GM18505 (cell line): ENCODE results near the gene C15orf40.
A peak's percentile ranks its signal among the peaks of the same experiment; 100 is the strongest.
"Not testable (repeated sequence)": the region's sequence is repeated elsewhere in the genome, so short reads cannot be mapped to it uniquely, and the experiment has no call there.

ENCODE experiments used
- ATAC-seq: cut with Tn5 transposase; IDR thresholded peaks from one replicate; pipeline ENCODE4 v1.9.1; 2021; ENCODE audit not compliant: unreplicated experiment
- POLR2A ChIP-seq: IDR thresholded peaks from 4 replicates; pipeline ENCODE4 v1.6.1; 2011; ENCODE audit warnings: borderline replicate concordance; ENCODE audit not compliant: insufficient read depth, insufficient read length; ENCODE audit errors: extremely low read depth

Gene C15orf40

DNA sequence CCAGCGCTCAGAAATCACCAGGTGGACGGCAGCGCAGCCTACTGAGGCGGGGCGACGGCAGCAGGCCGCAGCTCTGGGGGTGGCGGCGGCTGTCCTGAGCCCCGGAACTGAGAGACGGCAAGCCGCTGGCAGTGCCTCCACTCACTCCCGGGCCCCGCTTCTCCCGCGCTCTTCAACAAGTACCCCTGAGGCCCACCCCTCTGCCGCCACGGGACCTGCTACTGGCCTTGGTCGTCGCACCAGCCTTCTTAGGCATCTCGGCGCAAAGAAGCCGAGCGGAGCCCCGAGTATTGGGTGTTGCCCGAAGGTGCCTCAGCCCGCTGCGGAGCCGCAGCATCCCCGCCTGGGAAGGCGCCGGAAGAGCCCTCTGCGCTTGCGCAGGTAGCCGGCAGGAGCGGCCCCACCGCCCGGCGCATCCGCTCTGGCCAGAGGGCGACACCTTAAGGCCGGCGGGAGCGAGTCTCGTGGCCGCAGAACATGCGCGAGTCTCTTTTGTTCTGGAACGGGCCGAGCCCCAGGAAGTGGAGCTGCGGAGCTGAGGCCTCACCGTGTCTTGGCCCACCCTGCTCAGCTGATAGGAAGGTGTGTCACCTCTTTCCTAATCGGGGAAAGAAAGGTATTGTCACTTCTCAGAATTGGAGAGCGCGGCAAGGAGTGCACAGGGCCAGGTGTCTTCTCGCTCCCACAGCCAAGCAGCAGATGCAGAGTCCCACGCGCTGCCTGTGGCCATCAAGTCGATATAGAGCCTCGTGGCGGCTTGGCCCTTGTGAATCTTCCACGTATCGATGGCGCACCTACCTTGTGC, at the start of gene C15orf40:
TSS of gene C15orf40 (minus strand) at position 369 of the 805 bp plus-strand sequence. CDS start at position 337, 32 bp downstream.
- peak; percentile 79 for ATAC-seq
- TF ChIP-seq POLR2A: peak; percentile 89

DNA sequence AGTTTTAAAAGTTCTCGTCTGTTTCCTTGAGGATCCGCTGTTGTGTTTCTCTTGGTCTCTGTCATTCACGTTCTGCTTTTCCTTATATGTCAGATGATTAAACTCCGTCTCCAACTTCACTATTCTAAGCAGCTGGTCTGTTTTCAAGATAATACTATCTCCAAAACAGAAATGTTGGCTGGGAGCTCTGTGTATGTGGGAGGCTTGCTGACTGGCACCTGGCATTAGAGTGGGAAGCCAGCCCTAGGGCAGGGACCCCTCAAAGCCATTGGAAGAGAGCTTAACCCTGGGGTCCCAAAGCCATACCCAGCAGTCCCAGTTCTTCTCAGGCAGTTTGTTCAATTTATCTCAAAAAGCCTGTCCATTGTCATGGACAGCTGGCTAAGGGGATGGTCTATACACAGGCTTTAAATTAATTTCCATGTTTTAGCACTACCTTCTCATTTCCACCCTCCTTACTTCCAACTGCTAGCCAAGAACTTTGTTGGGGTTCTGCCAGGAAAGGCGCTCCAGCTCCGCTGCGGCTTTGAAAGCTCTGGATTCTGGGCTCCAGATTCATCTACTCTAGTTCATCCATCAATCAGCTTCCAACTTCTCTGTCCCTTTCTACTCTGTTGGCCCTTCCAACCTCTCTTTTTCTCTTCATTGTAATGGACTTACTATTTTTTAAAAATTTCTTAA, 46.4 kb upstream of the C15orf40 start:
- TF ChIP-seq POLR2A: no peak
- ATAC-seq: no peak

DNA sequence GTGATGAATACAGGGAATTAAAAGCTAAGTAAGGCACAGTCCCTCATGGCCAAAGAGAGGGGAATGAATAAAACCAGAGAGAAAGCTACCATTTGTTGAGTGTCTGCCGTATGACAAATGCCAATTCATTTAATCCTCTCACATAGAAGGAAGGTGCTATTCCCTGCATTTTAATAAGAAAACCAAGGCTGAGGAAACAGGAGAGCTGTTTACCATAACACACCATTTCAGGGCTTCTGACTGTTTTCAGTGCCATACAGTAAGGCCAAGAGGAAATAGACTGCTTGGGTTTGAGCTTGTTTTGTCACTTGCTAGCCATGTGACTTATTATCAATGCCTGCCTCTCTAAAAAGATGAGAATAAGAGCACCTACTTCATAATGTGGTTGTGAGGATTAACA, 45.6 kb upstream of the C15orf40 start:
- TF ChIP-seq POLR2A: no peak
- ATAC-seq: no peak

DNA sequence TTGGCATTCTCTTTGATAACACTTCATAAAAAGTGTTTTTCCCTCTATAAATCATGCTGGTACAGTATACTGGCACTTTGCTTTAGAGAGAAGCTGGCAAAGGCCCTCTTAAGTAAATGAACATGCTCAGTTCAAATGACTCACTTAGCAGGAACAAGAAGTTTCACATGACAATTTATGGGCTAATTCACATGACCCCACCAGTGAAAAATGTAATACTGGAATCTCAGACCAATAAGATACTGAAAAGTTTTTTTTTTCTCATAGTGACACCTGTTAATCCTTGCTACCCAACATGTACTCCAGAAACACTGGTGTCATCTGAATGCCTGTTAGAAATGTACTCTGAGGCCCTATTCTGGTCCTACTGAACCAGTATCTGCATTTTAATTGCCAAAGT, 41.7 kb upstream of the C15orf40 start:
- no peak for ATAC-seq
- TF ChIP-seq POLR2A: no peak

DNA sequence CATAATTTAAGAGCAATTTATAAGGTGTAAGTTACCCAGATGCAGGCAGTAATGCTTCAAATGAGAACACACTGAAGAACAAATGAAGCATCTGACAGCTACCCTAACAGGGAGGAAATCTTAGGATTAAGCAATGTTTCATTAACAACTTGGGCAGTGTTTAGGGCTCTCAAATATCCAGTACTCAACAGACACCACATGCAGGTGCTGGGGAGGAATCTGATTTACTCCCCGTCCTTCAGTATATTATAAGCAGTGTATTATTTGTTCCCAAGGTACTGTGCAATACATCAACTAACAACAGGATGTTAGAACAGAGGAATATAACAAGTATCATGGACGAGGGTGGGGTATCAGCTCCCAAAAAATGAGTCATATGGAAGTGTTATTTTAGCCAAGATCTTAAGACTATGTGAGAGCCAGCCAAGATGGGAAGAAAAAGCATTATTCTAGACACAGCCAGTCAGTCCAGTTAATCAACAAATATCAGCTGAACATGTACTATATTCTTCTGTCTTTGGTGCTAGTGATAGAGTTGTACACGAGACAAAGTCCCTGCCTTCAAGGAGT, 35.2 kb upstream of the C15orf40 start:
- TF ChIP-seq POLR2A: no peak
- no peak for ATAC-seq

DNA sequence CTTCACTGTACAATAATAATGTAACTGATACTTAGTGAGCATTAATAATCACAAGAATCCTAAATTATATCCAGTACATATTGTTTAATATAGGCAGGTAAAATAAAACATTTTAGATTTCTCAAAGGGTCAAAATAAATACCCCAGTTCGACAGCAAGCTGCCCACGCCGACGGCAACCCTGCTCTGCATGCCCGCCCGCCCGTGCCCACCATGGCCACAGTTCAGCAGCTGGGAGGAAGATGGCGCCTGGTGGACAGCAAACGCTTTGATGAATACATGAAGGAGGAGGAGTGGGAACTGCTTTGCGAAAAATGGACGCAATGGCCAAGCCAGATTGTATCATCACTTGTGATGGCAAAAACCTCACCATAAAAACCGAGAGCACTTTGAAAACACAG, 32.7 kb upstream of the C15orf40 start:
- ATAC-seq: no peak
- no peak for TF ChIP-seq POLR2A

DNA sequence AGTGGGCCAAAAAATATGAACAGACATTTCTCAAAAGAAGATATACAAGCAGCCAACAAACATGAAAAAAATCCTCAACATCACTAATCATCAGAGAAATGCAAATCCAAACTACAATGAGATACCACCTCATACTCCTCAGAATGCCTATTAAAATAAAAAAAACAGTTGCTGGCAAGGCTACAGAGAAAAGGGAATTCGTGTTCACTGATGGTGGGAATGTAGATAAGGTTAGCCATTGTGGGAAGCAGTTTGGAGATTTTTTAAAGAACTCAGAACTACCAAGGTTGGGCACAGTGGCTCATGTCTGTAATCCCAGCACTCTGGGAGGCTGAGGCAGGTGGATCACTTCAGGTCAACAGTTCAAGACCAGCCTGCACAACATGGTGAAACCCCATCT, 27.8 kb upstream of the C15orf40 start:
- no peak for ATAC-seq
- no peak for TF ChIP-seq POLR2A

DNA sequence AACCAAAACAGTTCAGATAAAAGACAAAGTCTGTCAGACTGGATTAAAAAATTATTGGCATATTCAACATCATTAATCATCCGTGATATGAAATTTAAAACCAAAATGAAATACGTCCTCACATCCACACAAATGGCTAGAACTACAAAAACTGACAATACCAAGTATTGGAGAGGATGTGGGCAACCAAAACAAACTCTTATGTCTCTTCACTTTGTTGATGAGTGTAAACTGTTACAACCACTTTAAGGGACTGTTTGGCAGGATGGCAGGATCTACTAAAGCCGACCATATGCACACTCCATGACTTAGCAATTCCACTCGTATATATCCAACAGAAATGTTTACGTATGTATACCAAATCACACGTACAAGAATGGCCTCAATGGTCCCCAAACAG, 24.8 kb upstream of the C15orf40 start:
- no peak for ATAC-seq

DNA sequence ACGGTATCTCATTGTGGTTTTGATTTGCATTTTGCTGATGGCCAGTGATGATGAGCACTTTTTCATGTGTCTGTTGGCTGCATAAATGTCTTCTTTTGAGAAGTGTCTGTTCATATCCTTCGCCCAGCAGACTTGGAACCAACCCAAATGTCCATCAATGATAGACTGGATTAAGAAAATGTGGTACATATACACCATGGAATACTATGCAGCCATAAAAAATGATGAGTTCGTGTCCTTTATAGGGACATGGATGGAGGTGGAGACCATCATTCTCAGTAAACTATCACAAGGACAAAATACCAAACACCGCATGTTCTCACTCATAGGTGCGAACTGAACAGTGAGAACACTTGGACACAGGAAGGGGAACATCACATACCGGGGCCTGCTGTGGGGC, 19.8 kb upstream of the C15orf40 start:
- ATAC-seq: not testable (repeated sequence)

More for the DNA sequence above, 24.8 kb upstream of the C15orf40 start:
- no peak for TF ChIP-seq POLR2A

DNA sequence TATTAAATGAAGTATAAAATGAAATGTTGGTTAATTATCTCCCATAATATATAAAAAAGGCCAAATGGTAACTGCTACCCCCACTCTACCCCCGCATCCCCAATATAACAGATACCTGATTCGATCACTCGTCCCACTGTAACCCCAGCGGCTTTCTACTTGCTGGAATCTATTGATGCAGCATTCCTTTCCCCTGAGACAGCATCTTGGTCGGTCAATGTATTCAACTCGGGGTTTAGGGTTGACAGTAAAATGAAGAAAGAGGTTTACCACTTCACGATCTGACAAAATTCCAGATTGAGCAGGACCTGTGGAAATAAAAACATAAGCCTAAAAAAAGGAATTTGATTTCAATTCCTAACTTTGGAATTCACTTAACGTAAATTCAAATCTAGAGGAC, 18.6 kb upstream of the C15orf40 start:
- no peak for ATAC-seq
- no peak for TF ChIP-seq POLR2A

DNA sequence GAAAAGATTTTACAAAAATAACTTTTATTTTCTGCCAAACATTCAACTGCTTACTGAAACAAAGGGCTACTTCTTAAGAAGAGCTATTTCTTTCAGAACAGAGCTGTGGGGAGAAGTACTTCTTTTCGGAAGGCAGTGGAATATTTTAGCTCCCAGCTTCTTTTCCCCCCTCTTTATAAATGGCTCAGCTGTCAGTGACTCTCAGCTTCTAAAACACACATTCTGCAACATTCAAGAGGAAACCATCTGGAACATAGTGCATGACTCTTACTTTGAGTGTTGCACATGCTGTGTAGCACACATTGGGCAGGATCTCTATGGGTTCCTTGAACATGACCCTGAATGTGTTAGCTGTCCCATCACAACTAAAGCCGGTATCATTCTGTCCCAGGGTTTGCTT, 7.0 kb upstream of the C15orf40 start:
- ATAC-seq: no peak
- TF ChIP-seq POLR2A: no peak

DNA sequence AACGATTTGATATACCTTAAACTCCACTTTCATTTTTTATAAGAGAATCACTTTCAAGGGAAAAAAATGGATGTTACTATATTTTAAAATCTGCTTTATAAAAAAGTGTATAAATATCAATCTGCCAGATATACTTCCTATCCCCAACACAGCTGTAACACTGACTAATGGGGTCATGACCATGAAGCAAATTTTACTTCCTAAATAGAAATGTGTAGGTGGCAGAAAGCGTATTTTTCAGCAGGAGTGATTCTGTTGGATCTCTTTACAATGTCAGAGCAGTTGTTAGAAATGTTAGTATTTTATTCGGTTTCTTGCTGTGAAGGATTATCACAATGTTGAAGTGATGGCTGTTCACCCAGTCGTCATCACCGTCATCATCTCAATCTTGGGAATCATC, 5.5 kb upstream of the C15orf40 start:
- TF ChIP-seq POLR2A: no peak
- no peak for ATAC-seq

DNA sequence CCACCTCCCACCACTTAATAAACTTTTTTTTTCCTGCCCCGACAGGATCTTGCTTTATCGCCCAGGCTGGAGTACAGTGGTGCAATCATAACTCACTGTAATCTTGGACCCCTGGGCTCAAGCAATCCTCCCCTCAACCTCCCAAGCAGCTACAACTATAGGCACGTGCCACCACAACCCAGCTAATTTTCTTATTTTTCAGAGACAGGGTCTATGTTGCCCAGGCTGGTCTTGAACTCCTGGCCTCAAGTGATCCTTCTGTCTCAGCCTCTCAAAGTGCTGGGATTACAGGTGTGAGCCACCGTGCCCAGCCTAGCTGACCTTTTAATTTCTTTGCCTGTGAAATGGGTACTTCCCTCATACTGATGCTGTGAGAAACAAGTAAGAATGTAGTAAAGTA, 3.9 kb upstream of the C15orf40 start:
- TF ChIP-seq POLR2A: no peak
- no peak for ATAC-seq

DNA sequence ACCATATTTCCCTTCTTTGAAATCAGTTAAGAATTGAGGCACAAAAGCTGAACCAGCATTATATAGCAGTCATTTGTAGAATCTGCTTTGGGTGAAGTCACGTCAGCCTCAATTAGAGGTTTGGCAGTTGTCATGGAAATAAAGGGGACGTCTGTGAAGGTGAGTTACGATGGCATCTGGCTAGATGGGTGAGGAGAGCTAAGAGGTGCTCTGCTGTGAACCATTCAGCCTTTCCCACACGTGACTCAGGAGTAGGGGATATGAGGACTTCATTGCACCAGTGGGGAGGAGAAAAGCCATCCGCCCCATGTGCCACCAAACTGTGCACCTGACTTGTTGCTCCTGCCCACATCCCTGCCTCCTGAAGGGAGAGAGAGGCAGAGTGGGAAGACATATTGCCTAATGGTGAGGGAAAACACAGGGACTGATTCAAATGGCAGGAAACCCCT, 2.8 kb upstream of the C15orf40 start:
- no peak for TF ChIP-seq POLR2A
- no peak for ATAC-seq
